NCI-H2029 treated with DMSO at 0.1 percent for 48 hours (cell line): Measurements from ENCODE around the gene LMTK3.

Experiments
- DNase-seq: peaks from one replicate; lab custom pipeline; 2025; lab: John Stamatoyannopoulos, UW

LMTK3 gene

DNA sequence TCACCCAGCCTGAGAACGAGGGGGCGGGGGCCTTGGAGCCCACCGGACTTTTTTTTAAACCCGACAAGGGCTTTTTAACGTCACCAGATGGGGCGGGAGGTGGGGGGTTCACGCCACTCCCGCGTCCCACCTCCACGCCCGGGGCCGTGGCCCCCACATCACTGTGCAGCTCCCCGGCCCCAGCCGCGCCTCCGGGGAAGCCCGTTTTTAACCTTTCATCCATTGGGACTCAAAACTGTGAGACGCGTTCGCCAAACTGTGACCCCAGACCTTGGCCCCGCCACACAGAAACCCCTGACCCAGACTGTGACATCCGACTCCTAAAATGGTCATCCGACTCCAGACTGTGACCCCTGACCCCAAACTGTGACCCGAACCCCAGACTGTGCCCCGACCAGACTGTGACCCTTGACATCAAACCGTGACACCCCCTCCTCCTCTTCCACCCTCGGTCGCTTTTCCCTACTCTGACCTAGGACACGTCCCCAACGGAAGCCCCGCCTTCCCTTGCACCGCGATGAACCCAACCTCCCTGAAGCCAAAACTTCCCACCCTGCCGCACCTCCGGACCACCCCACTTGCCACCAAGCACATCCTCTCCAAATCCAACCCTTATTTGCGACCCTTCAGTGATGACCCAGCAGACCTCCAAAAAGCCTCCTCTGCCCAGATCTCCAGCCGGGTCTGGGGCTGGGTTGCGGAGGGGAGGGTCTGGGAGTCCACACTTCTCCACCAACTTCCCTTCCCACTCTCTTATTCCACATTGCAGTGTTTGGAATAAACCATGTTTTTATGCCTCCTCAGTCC, 67.3 kb downstream of the LMTK3 start:
- DNase-seq, result no peak

DNA sequence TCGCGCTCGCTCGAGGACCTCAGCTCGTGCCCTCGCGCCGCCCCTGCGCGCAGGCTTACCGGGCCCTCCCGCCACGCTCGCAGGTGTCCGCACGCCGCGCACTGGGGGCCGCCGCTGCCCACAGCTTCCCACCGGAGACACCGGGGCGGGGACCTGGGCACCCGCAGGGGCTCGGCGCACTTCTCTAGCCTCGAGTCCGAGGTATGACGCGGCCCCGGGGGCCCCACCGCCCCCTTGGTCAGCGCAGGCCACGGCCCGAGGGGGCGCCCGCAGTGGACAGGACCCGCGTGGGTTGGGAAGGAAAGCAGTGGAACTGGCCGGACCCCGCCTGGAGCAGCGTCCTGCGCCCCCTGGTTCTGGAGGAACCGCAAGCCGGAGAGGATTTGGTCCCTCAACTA, 67.9 kb downstream of the LMTK3 start:
- DNase-seq, result no peak

GRCh38 chr19:48443256-48443655, 68.4 kb downstream of the LMTK3 start:
- DNase-seq, result no peak

DNA sequence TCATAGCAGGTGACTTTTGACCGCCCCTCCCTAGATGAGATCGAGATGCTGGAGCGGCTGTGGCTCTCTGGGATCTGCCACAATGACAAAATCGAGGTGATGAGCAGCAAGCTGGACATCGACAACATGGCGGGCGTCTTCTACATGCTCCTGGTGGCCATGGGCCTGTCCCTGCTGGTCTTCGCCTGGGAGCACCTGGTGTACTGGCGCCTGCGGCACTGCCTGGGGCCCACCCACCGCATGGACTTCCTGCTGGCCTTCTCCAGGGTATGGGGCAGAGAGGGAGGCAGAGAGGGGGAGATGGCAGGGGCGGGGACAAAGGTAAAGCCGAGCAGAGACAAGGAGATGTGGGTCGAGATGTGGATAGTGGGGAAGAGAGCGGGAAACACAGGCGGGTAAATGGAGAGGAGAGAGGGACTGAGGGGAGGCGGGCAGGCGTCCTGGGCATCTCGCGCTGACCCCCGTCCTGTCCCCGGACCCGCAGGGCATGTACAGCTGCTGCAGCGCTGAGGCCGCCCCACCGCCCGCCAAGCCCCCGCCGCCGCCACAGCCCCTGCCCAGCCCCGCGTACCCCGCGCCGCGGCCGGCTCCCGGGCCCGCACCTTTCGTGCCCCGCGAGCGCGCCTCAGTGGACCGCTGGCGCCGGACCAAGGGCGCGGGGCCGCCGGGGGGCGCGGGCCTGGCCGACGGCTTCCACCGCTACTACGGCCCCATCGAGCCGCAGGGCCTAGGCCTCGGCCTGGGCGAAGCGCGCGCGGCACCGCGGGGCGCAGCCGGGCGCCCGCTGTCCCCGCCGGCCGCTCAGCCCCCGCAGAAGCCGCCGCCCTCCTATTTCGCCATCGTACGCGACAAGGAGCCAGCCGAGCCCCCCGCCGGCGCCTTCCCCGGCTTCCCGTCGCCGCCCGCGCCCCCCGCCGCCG, 69.3 kb downstream of the LMTK3 start:
- DNase-seq, result no peak

DNA sequence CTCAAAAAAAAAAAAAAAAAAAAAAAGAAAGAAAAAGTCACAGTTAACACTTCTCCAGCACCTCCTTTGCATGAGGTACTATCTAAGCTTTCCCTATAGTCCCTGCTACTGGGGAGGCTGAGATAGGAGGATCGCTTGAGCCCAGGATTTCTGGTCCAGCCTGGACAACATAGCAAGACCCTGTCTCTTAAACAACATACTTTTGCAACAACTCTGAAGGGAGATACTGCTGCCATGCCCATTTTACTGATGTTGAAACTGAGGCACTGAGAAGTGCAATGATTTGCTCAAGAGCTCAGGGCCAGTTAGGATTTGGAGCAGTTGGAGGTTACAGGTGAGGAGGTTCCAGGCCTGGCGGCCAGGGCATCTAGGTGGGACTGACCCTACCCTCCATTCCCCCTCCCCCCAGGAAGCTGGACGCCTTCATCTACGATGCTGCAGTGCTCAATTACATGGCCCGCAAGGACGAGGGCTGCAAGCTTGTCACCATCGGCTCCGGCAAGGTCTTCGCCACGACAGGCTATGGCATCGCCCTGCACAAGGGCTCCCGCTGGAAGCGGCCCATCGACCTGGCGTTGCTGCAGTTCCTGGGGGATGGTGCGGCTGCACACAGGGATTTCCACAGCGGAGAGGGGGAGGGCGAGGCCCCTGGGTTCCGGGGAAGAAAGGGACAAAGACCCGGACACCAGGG, 70.1 kb downstream of the LMTK3 start:
- DNase-seq, result no peak

DNA sequence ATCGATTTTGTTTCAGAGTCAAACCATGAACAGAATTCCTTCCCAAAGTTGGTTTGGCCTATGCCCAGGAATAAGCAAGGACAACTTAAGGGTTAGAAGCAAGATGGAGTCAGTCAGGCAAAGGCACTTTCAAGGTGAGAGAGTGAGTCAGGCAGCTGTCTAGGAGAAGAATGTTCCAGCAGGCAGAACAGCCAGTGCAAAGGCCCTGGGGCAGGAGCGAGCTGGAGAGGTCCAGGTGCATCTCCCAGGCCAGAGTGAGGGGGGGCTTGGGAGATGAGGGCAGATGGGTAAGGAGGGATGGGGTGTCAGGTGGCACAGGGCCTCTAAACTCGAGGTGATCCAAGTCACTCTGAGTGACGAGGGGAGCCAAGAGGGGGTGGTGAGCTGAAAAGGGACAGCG, 75.0 kb downstream of the LMTK3 start:
- no peak for DNase-seq
